Kidney epithelial cell (primary cell): ENCODE results near the gene ATP2B1. TPM values are rescaled to one million over a fixed set of nuclear protein-coding genes. Genes with fewer than 3 reads are reported as not detected.

Source experiments
- DNase-seq: peaks from one replicate; pipeline ENCODE4 v3.0.0-alpha.2; 2010; ENCODE audit warnings: low read depth
- H3K27me3 ChIP-seq: 2 replicates; pipeline ENCODE4 v1.6.0; 2011; ENCODE audit warnings: low read length; ENCODE audit not compliant: control insufficient read depth, insufficient read depth
- H3K36me3 ChIP-seq: 2 replicates; pipeline ENCODE4 v1.5.1; 2011; ENCODE audit warnings: low read length; ENCODE audit not compliant: control insufficient read depth, insufficient read depth
- H3K4me3 ChIP-seq: 2 replicates; pipeline ENCODE4 v1.5.1; 2011; ENCODE audit warnings: low read depth, mild to moderate bottlenecking, control low read depth, low read length
- CTCF ChIP-seq: IDR thresholded peaks from 2 replicates; pipeline ENCODE4 v1.5.1; 2011; ENCODE audit warnings: mild to moderate bottlenecking, moderate library complexity, low read length, control low read depth, inconsistent platforms; ENCODE audit not compliant: insufficient read depth, poor library complexity, severe bottlenecking
- total RNA-seq: library from RNA; depleted of rRNA; stranded (reverse); fragments of >200 nt; gene quantifications from 2 replicates; pipeline ENCODE4 v1.2.3, GENCODE V29; 2015

The ATP2B1 gene
- total RNA-seq, 1 donor from 2014 or later = 45.9 TPM

GRCh38 chr12:89571491-89572195 lies 137.0 kb downstream of the ATP2B1 start:
- H3K4me3 ChIP-seq = no peak overlapping the region
- no peaks in the 10 kb centered on the region for H3K36me3 ChIP-seq
- no peak for DNase-seq
- H3K27me3 ChIP-seq = no peaks in the 10 kb centered on the region
- no peak for TF ChIP-seq CTCF

- Histone ChIP-seq H3K27me3 (no peaks in the 10 kb centered on the region), H3K36me3 (no peaks in the 10 kb centered on the region), H3K4me3 (no peak overlapping the region)
- no peak for DNase-seq
- no peak for TF ChIP-seq CTCF
Measured at GRCh38 chr12:89568484-89568883, 140.2 kb downstream of the ATP2B1 start.

GRCh38 chr12:89567691-89568239 lies 140.9 kb downstream of the ATP2B1 start:
- TF ChIP-seq CTCF = no peak
- H3K4me3 ChIP-seq = no peak overlapping the region
- H3K27me3 ChIP-seq = no peaks in the 10 kb centered on the region
- no peak for DNase-seq
- H3K36me3 ChIP-seq = no peaks in the 10 kb centered on the region

- Histone ChIP-seq H3K4me3 (no peak overlapping the region), H3K36me3 (no peaks in the 10 kb centered on the region), H3K27me3 (no peaks in the 10 kb centered on the region)
- TF ChIP-seq CTCF = no peak
- peak; percentile 37 for DNase-seq
Measured at GRCh38 chr12:89566615-89567014, 142.0 kb downstream of the ATP2B1 start.

GRCh38 chr12:89565002-89565401 lies 143.6 kb downstream of the ATP2B1 start:
- no peak overlapping the region for H3K4me3 ChIP-seq
- no peak for TF ChIP-seq CTCF
- DNase-seq = no peak
- no peaks in the 10 kb centered on the region for H3K36me3 ChIP-seq
- no peaks in the 10 kb centered on the region for H3K27me3 ChIP-seq

- no peak for TF ChIP-seq CTCF
- no peak for DNase-seq
- Histone ChIP-seq H3K27me3 (no peaks in the 10 kb centered on the region), H3K4me3 (no peak overlapping the region), H3K36me3 (no peaks in the 10 kb centered on the region)
Measured at GRCh38 chr12:89559753-89560152, 148.9 kb downstream of the ATP2B1 start.
